SH-SY5Y (cell line): Measurements from ENCODE around the gene CHKA.

ENCODE experiments used
- GATA2 ChIP-seq: IDR thresholded peaks from 2 replicates; pipeline ENCODE4 v1.6.1; 2011; ENCODE audit warnings: mild to moderate bottlenecking, low read depth, low read length
- GATA3 ChIP-seq: IDR thresholded peaks from 2 replicates; pipeline ENCODE4 v1.6.1; 2011; ENCODE audit warnings: low read depth, mild to moderate bottlenecking, low read length, moderate library complexity

GRCh38 chr11:68064926-68065325, 56.3 kb downstream of the CHKA start:
- TF ChIP-seq GATA3 (no peak), GATA2 (no peak)
